ENCODE measurements around the gene TMEM167A.
"Not testable (repeated sequence)": the region's sequence is repeated elsewhere in the genome, so short reads cannot be mapped to it uniquely, and the experiment has no call there.

The TMEM167A gene

GRCh38 chr5:83085106-83085505 is 7.9 kb upstream of the TMEM167A start:
- no peak for DNase-seq

GRCh38 chr5:83084336-83084735 is 7.1 kb upstream of the TMEM167A start:
- DNase-seq, result no peak

- no peak for DNase-seq
Observed at GRCh38 chr5:83082750-83083149, 5.6 kb upstream of the TMEM167A start.

GRCh38 chr5:83077662-83078261 is 568 bp upstream of the TMEM167A start:
- DNase-seq, result no peak

- no peak for DNase-seq
Observed at GRCh38 chr5:83072966-83073365, 4.2 kb downstream of the TMEM167A start.

- no peak for DNase-seq
Observed at GRCh38 chr5:83071286-83072051, 5.7 kb downstream of the TMEM167A start.

- DNase-seq, result no peak
Observed at GRCh38 chr5:83069096-83069799, 7.9 kb downstream of the TMEM167A start.

GRCh38 chr5:83067377-83067776 is 9.8 kb downstream of the TMEM167A start:
- DNase-seq, result not testable (repeated sequence)

- DNase-seq, result no peak
Observed at GRCh38 chr5:83066548-83067110, 10.6 kb downstream of the TMEM167A start.

GRCh38 chr5:83059341-83059740 is 17.9 kb downstream of the TMEM167A start:
- DNase-seq, result no peak

- no peak for DNase-seq
Observed at GRCh38 chr5:83058726-83059125, 18.5 kb downstream of the TMEM167A start.

GRCh38 chr5:83055166-83055565 is 22.0 kb downstream of the TMEM167A start:
- no peak for DNase-seq

GRCh38 chr5:83050723-83051340 is 26.4 kb downstream of the TMEM167A start:
- DNase-seq, result no peak

- no peak for DNase-seq
Observed at GRCh38 chr5:83049370-83049885, 27.8 kb downstream of the TMEM167A start.

GRCh38 chr5:83048811-83049210 is 28.4 kb downstream of the TMEM167A start:
- no peak for DNase-seq

GRCh38 chr5:83048277-83048676 is 28.9 kb downstream of the TMEM167A start:
- no peak for DNase-seq

GRCh38 chr5:83044926-83045325 is 32.3 kb downstream of the TMEM167A start:
- DNase-seq, result no peak

GRCh38 chr5:83042507-83042906 is 34.7 kb downstream of the TMEM167A start:
- DNase-seq, result no peak

- no peak for DNase-seq
Observed at GRCh38 chr5:83038924-83039323, 38.3 kb downstream of the TMEM167A start.

GRCh38 chr5:83036991-83037575 is 40.1 kb downstream of the TMEM167A start:
- DNase-seq, result no peak

GRCh38 chr5:83035373-83036100 is 41.7 kb downstream of the TMEM167A start:
- DNase-seq, result no peak

All from 8988T (cell line).